CD4-positive, alpha-beta T cell treated with Interleukin-2 at 100 ng/mL for 4 hours (primary cell): ENCODE results near the gene PPIC.
"Not testable (repeated sequence)": the region's sequence is repeated elsewhere in the genome, so short reads cannot be mapped to it uniquely, and the experiment has no call there.

Experiments used
- DNase-seq: peaks from one replicate; pipeline ENCODE4 v3.0.0-alpha.2; 2020; ENCODE audit warnings: low spot score

Gene PPIC

GRCh38 chr5:123007754-123008153 lies 28.8 kb downstream of the PPIC start:
- DNase-seq = no peak

GRCh38 chr5:123007182-123007581 lies 29.3 kb downstream of the PPIC start:
- DNase-seq = no peak

GRCh38 chr5:123001808-123002207 lies 34.7 kb downstream of the PPIC start:
- no peak for DNase-seq

- DNase-seq = no peak
These were observed 35.8 kb downstream of the PPIC start for GRCh38 chr5:123000731-123001130.

- peak; percentile 7 for DNase-seq
These were observed 36.5 kb downstream of the PPIC start for GRCh38 chr5:122999947-123000563.

GRCh38 chr5:122997294-122997693 lies 39.2 kb downstream of the PPIC start:
- DNase-seq = no peak

- no peak for DNase-seq
These were observed 40.4 kb downstream of the PPIC start for GRCh38 chr5:122996091-122996490.

GRCh38 chr5:122985954-122986721 lies 50.4 kb downstream of the PPIC start:
- no peak for DNase-seq

- no peak for DNase-seq
These were observed 51.4 kb downstream of the PPIC start for GRCh38 chr5:122985006-122985700.

- no peak for DNase-seq
These were observed 52.1 kb downstream of the PPIC start for GRCh38 chr5:122984425-122984824.

- DNase-seq = no peak
These were observed 54.1 kb downstream of the PPIC start for GRCh38 chr5:122982376-122982775.

GRCh38 chr5:122981846-122982245 lies 54.7 kb downstream of the PPIC start:
- no peak for DNase-seq

- no peak for DNase-seq
These were observed 57.8 kb downstream of the PPIC start for GRCh38 chr5:122978644-122979297.

GRCh38 chr5:122978068-122978467 lies 58.5 kb downstream of the PPIC start:
- DNase-seq = no peak

GRCh38 chr5:122977319-122977718 lies 59.2 kb downstream of the PPIC start:
- no peak for DNase-seq

- not testable (repeated sequence) for DNase-seq
These were observed 62.3 kb downstream of the PPIC start for GRCh38 chr5:122974251-122974650.

GRCh38 chr5:122973759-122974158 lies 62.8 kb downstream of the PPIC start:
- not testable (repeated sequence) for DNase-seq
